Ascending aorta (tissue), 2 donors: ENCODE data around the gene AQP12B. TPM values are rescaled to one million over a fixed set of nuclear protein-coding genes. Genes with fewer than 3 reads are reported as not detected.

Source experiments
- DNase-seq, 2 donors: peaks; one replicate each; pipeline ENCODE4 v3.0.0-alpha.2; 2019; ENCODE audit warnings: low spot score in 2 of 2
- H3K27ac ChIP-seq, 2 donors: fragments of 200-600 bp; sonication (generic); one replicate each; pipeline ENCODE4 v1.5.1; 2016 to 2017; ENCODE audit warnings: mild to moderate bottlenecking in 1 of 2
- H3K27me3 ChIP-seq: fragments of 200-600 bp; sonication (generic); one replicate; pipeline ENCODE4 v1.5.1; 2017
- H3K36me3 ChIP-seq, 2 donors: fragments of 200-600 bp; sonication (generic); one replicate each; pipeline ENCODE4 v1.5.1; 2016
- H3K4me1 ChIP-seq, 2 donors: fragments of 200-600 bp; sonication (generic); one replicate each; pipeline ENCODE4 v1.5.1; 2016 to 2017; ENCODE audit warnings: mild to moderate bottlenecking in 1 of 2
- H3K4me3 ChIP-seq, 2 donors: fragments of 200-600 bp; sonication (generic); one replicate each; pipeline ENCODE4 v1.5.1; 2016 to 2017; ENCODE audit warnings: mild to moderate bottlenecking in 1 of 2
- H3K9me3 ChIP-seq, 2 donors: fragments of 200-600 bp; sonication (generic); one replicate each; pipeline ENCODE4 v1.5.1; 2016
- intact Hi-C: fragments of 100-400 bp; cut with DNase I; formaldehyde crosslinking; loops from one replicate; pipeline ENCODE4 v1.15.1; 2023
- total RNA-seq: library from RNA; depleted of rRNA; stranded (reverse); fragments of >200 nt; gene quantifications from one replicate; pipeline ENCODE4 v1.1.0, GENCODE V29; 2016
- TF ChIP-seq, protein P1 (sequence below), 3 experiments: fragments of 200-600 bp in 2 of 3; fragments of 450-650 bp in 1 of 3; sonication (generic) in 2 of 3; IDR thresholded peaks; one replicate each; pipeline ENCODE4 v1.5.1; 2016 to 2019; ENCODE audit warnings: antibody characterized with exemption in 3 of 3, mild to moderate bottlenecking in 1 of 3, moderate library complexity in 1 of 3

The AQP12B gene
- total RNA-seq, 1 donor from 2014 or later = not detected

DNA sequence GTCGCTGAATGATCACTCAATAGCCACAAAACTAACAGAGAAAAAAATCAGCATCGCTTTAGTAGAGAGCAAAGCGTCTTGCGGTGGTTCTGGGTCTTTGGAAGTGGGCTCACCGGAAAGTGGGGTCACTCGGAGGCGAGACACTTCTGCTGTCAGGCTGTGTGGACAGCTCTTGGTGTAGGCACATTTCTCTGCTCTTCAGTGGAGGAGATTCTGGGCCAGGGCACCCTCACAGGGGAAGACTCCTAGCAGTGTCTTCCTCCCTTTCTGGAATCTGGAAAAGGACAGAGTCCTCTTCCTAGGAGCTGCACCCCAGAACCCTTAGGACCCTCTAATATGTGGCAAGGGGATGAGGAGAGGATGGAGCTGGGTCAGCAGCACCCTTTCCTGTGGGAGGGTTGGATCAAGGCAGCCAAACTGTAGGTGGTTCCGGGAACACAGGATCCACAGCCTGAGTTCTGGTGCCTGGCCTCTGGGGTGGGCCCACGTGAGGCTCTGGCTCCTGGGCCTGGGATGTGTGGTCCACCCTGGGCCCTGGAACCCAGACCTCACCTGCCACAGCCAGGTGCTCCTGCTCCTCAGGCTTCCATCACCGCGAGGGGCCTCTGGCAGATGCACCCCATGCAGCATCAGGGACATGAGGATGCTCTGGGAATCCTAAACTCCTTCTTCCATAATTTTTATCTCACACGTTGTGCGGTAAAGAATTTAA is 32.3 kb downstream of the AQP12B start:
- DNase-seq = no peak
- Histone ChIP-seq H3K27me3 (no peaks in the 10 kb centered on the region), H3K9me3 (no peaks in the 10 kb centered on the region), H3K27ac (no peak overlapping the region), H3K4me3 (no peak overlapping the region), H3K4me1 (no peaks in the 10 kb centered on the region), H3K36me3 (no peaks in the 10 kb centered on the region)
- TF ChIP-seq, protein P1, sequence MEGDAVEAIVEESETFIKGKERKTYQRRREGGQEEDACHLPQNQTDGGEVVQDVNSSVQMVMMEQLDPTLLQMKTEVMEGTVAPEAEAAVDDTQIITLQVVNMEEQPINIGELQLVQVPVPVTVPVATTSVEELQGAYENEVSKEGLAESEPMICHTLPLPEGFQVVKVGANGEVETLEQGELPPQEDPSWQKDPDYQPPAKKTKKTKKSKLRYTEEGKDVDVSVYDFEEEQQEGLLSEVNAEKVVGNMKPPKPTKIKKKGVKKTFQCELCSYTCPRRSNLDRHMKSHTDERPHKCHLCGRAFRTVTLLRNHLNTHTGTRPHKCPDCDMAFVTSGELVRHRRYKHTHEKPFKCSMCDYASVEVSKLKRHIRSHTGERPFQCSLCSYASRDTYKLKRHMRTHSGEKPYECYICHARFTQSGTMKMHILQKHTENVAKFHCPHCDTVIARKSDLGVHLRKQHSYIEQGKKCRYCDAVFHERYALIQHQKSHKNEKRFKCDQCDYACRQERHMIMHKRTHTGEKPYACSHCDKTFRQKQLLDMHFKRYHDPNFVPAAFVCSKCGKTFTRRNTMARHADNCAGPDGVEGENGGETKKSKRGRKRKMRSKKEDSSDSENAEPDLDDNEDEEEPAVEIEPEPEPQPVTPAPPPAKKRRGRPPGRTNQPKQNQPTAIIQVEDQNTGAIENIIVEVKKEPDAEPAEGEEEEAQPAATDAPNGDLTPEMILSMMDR (IDR thresholded peaks at IDR 0.05) = no peak
- intact Hi-C loops = no loop called here

DNA sequence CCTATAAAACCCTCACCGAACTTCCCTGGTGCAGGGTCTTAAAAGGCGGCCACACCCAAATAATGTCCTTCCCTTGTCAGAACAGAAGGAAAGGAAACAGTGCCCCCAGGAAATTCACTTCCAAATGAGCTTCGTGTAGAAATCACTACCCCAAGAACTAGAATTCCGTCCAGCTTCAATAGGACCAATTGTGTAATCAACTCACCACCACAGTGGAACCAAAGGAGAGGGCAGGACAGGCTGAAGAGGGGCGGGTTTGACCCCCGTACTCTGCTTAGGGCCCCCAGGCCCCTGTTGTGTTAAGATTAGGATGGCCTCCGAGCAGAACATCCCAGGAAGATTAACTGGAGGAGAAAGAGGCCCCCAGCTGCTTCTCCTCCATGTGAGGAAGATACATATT is 33.4 kb downstream of the AQP12B start:
- TF ChIP-seq, protein P1 (IDR thresholded peaks at IDR 0.05) = no peak
- Histone ChIP-seq H3K4me3 (no peak overlapping the region), H3K27ac (no peak overlapping the region), H3K36me3 (no peaks in the 10 kb centered on the region), H3K9me3 (no peaks in the 10 kb centered on the region), H3K27me3 (no peaks in the 10 kb centered on the region), H3K4me1 (no peaks in the 10 kb centered on the region)
- no peak for DNase-seq
- intact Hi-C loops = no loop called here

DNA sequence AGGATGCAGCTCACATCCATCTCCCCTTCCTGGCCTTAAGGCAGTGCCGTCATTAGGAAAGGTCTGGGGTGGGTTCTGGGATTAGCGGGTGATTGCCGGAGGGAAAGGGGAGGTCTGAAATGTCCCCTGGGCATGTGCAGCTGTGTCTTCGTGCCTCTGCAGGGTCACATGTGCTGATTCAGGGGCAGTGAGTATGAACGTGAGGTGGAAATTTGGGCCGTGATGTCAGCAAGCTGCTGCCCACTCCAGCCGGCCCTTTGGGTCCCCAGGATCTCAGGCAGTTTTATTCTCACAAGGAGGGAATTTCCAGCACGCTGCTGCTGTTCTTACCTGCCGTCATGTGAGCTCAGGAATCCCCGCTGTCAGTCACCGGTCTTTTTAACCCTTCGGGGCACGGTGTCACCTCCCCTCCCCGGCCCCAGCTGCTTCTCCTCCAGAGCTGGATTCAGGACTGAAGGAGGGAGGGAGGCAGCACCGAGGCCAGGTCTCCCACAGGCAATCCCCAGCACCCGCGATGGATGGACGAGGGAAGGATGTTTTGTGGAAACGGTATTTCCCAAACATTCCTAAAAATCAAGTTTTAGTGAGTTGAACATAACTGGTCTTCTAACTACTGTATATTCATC is 33.9 kb downstream of the AQP12B start:
- no peak overlapping the region for H3K4me3 ChIP-seq
- intact Hi-C loops = no loop called here
- H3K9me3 ChIP-seq = no peaks in the 10 kb centered on the region
- H3K27ac ChIP-seq = no peak overlapping the region
- TF ChIP-seq, protein P1 (IDR thresholded peaks at IDR 0.05) = no peak
- no peak for DNase-seq
- H3K36me3 ChIP-seq = no peaks in the 10 kb centered on the region
- H3K27me3 ChIP-seq = no peaks in the 10 kb centered on the region
- no peaks in the 10 kb centered on the region for H3K4me1 ChIP-seq

DNA sequence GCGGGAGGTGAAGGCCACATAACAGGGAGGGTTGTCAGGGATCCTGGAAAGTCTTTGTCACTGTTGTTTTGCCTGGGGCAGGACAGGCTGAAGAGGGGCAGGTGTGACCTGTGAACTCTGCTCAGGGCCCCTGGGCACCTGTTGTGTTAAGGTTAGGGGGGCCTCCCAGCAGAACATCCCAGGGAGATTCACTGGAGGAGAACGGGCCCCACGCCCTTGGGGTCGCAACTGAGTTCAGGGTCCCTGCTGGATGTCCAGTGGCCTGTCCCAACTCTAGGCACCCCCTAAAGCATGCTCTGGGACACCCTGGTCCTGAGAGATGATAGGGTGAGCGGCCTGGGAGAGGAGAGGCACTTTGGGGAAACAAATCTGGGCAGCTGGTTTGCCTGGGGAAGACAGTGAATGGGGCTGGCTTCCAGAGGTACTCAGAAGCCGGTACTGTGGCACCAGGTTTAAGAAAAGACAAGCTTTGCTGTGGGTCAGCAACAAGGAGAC is 34.5 kb downstream of the AQP12B start:
- H3K27me3 ChIP-seq = no peaks in the 10 kb centered on the region
- H3K27ac ChIP-seq = no peak overlapping the region
- no peak overlapping the region for H3K4me3 ChIP-seq
- intact Hi-C loops = no loop called here
- no peaks in the 10 kb centered on the region for H3K4me1 ChIP-seq
- TF ChIP-seq, protein P1 (IDR thresholded peaks at IDR 0.05) = no peak
- no peaks in the 10 kb centered on the region for H3K36me3 ChIP-seq
- no peak for DNase-seq
- no peaks in the 10 kb centered on the region for H3K9me3 ChIP-seq

DNA sequence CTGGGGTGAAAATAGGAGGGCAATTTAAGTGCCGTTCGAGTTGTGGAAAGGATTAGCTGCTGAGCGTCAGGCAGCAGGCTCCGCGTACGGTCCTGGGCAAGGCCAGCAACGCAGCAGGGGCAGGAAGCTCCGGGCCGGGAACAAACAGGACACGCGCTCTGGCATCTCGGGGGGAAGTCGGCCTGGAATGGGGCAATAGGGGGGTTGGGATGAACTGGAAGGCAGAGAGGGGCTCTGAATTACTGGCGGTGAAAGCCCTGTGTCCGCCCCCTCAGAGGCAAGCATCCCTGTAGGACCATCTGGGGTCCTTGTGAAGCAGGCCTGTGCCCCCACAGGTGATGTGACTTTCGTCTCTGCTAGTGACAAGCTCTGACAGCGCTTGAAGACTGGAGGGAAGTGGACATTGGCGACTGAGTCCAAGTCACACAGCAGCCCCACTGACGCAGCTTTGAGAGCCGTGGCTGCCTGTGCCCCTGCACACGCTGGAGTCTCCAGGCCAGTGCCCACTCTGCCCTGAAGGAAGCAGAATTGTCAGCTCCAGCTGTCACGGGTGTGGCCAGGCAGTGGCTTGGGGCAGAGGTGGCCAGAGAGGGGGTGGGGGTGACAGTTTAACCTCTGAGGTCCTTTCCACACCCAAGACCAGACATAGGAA is 35.1 kb downstream of the AQP12B start:
- no peak for DNase-seq
- H3K36me3 ChIP-seq = no peaks in the 10 kb centered on the region
- no peak overlapping the region for H3K27ac ChIP-seq
- no peaks in the 10 kb centered on the region for H3K27me3 ChIP-seq
- no peak overlapping the region for H3K4me3 ChIP-seq
- TF ChIP-seq, protein P1 (IDR thresholded peaks at IDR 0.05) = no peak
- intact Hi-C loops = no loop called here
- no peaks in the 10 kb centered on the region for H3K4me1 ChIP-seq
- no peaks in the 10 kb centered on the region for H3K9me3 ChIP-seq
